ENCODE measurements around the gene GPR157.

- no peak for TF ChIP-seq POLR2A (IDR thresholded peaks at IDR 0.05; ENCODE audit: low read depth, low read length)
- TF ChIP-seq POLR2AphosphoS5 (IDR thresholded peaks at IDR 0.05; ENCODE audit: low read depth, low read length) = no peak
Measured at GRCh38 chr1:9093091-9093490, 35.8 kb downstream of the GPR157 start.
